Measurements from ENCODE around the gene LOC128125822.
A peak's percentile ranks its signal among the peaks of the same experiment; 100 is the strongest.

Gene LOC128125822

GRCh38 chr6:63592886-63593285, 20.6 kb downstream of the LOC128125822 start:
- WGBS, 2 experiments (ENCODE audit: insufficient coverage in 1 of 2, insufficient read length in 1 of 2): 93 to 98% methylated on average over 4 to 7 of the region's 7 CpGs

GRCh38 chr6:63597141-63598048, 25.1 kb downstream of the LOC128125822 start:
- no peak overlapping the region for H3K9ac ChIP-seq (ENCODE audit: extremely low read depth, low read length, poor library complexity, severe bottlenecking)
- H3K9me3 Mint-ChIP-seq: no peaks in the 10 kb centered on the region
- peaks cover 7% of the 10 kb centered on the region for H3K4me1 Mint-ChIP-seq
- no peak overlapping the region for H3K27ac ChIP-seq (ENCODE audit: low read depth, low read length)
- H3K27me3 Mint-ChIP-seq (ENCODE audit: insufficient read depth): peaks cover 5% of the 10 kb centered on the region
- H3K9me3 ChIP-seq (ENCODE audit: control insufficient read depth, low read length): no peaks in the 10 kb centered on the region
- WGBS, 2 experiments (ENCODE audit: insufficient coverage in 1 of 2, insufficient read length in 1 of 2): 56 to 60% methylated on average over 1 to 4 of the region's 6 CpGs
- H3K27ac Mint-ChIP-seq: no peak overlapping the region
- no peaks in the 10 kb centered on the region for H3K27me3 ChIP-seq (ENCODE audit: control insufficient read depth, insufficient read depth, low read length, poor library complexity, severe bottlenecking)
- peak overlapping the region; percentile 79 for H3K4me3 ChIP-seq (ENCODE audit: low read length)
- H3K4me1 ChIP-seq (ENCODE audit: control insufficient read depth, insufficient read depth, low read length): no peaks in the 10 kb centered on the region
- no peaks in the 10 kb centered on the region for H3K36me3 Mint-ChIP-seq (ENCODE audit: low read depth)
- TF ChIP-seq CTCF (conservative IDR thresholded peaks at IDR 0.05): no peak
- no peaks in the 10 kb centered on the region for H3K36me3 ChIP-seq (ENCODE audit: control insufficient read depth, insufficient read depth, low read length)
- H3K4me3 Mint-ChIP-seq: peak overlapping the region; percentile 68
- DNase-seq: no peak

More at GRCh38 chr6:63592886-63593285, 20.6 kb downstream of the LOC128125822 start:
- Histone ChIP-seq H3K36me3 (ENCODE audit: control insufficient read depth, insufficient read depth, low read length) (no peaks in the 10 kb centered on the region), H3K27me3 (ENCODE audit: control insufficient read depth, insufficient read depth, low read length, poor library complexity, severe bottlenecking) (no peaks in the 10 kb centered on the region), H3K4me3 (ENCODE audit: low read length) (no peak overlapping the region), H3K9ac (ENCODE audit: extremely low read depth, low read length, poor library complexity, severe bottlenecking) (no peak overlapping the region), H3K4me1 (ENCODE audit: control insufficient read depth, insufficient read depth, low read length) (no peaks in the 10 kb centered on the region), H3K27ac (ENCODE audit: low read depth, low read length) (no peak overlapping the region), H3K9me3 (ENCODE audit: control insufficient read depth, low read length) (no peaks in the 10 kb centered on the region)
- Mint-ChIP-seq H3K27me3 (ENCODE audit: insufficient read depth) (peaks cover under 1% of the 10 kb centered on the region), H3K27ac (no peak overlapping the region), H3K36me3 (ENCODE audit: low read depth) (no peaks in the 10 kb centered on the region), H3K9me3 (no peaks in the 10 kb centered on the region), H3K4me1 (peaks cover 3% of the 10 kb centered on the region), H3K4me3 (no peak overlapping the region)
- no peak for DNase-seq
- TF ChIP-seq CTCF (conservative IDR thresholded peaks at IDR 0.05): no peak

GRCh38 chr6:63598049-63599036, 26.1 kb downstream of the LOC128125822 start:
- peak overlapping the region; percentile 57 for H3K27ac Mint-ChIP-seq
- WGBS, 2 experiments (ENCODE audit: insufficient coverage in 1 of 2, insufficient read length in 1 of 2): 12 to 17% methylated on average over 16 to 23 of the region's 23 CpGs
- H3K27ac ChIP-seq (ENCODE audit: low read depth, low read length): no peak overlapping the region

More at GRCh38 chr6:63598049-63599036, 26.1 kb downstream of the LOC128125822 start:
- H3K4me3 ChIP-seq (ENCODE audit: low read length): peak overlapping the region; percentile 79
- TF ChIP-seq CTCF (conservative IDR thresholded peaks at IDR 0.05): peak; percentile 92
- Mint-ChIP-seq H3K27me3 (ENCODE audit: insufficient read depth) (peaks cover 5% of the 10 kb centered on the region), H3K4me1 (peaks cover 7% of the 10 kb centered on the region), H3K9me3 (no peaks in the 10 kb centered on the region), H3K4me3 (peak overlapping the region; percentile 68), H3K36me3 (ENCODE audit: low read depth) (no peaks in the 10 kb centered on the region)
- peak overlapping the region; percentile 11 for H3K9ac ChIP-seq (ENCODE audit: extremely low read depth, low read length, poor library complexity, severe bottlenecking)
- no peaks in the 10 kb centered on the region for H3K27me3 ChIP-seq (ENCODE audit: control insufficient read depth, insufficient read depth, low read length, poor library complexity, severe bottlenecking)
- peak; percentile 90 for DNase-seq
- H3K4me1 ChIP-seq (ENCODE audit: control insufficient read depth, insufficient read depth, low read length): no peaks in the 10 kb centered on the region
- H3K9me3 ChIP-seq (ENCODE audit: control insufficient read depth, low read length): no peaks in the 10 kb centered on the region
- no peaks in the 10 kb centered on the region for H3K36me3 ChIP-seq (ENCODE audit: control insufficient read depth, insufficient read depth, low read length)
